HG02981 (cell line): ENCODE results near the gene ING3.

ENCODE experiments used
- ATAC-seq: cut with Tn5 transposase; IDR thresholded peaks from one replicate; pipeline ENCODE4 v1.9.1; 2021; ENCODE audit warnings: mild to moderate bottlenecking, moderate library complexity; ENCODE audit not compliant: unreplicated experiment

Gene ING3

GRCh38 chr7:120987683-120988590 is 37.4 kb downstream of the ING3 start:
- peak; percentile 92 for ATAC-seq

DNA sequence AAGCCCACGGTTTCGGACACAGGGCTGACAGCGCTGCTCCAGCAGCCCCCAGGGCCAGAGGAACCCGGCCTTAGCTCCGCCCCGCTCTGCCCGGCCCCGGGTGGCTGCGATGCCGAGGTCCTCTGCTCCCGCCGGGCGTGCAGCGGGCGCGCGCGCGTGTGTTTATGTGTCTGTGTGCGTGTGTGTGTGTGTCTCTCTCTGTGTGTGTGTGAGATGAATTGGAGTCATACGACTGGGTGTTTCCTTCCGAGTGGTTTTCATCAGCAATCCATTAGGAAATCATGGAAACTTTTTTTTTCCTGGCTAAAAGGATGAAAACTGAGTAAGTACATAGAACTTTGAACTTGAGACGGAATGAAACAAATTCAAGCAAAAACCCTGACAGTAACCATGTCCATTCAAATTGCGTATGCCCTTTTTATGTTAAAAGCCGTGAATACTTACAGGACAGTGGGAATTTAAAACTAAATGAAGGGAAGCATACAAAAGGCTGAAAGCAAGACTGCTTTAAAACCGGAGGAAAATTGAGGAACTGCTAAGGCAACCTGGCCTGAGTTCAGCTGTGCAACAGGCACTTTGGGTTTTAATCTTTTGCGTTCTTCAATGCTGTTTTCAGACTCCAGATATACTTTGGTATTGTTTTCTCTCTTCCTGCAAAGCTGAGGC is 38.1 kb downstream of the ING3 start, which contains the start of gene CPED1:
CPED1 (plus strand) TSS at position 121 of the 666 bp plus-strand sequence. CDS start 911 bp downstream, outside the sequence.
- ATAC-seq: peak; percentile 42

GRCh38 chr7:120989257-120990220 is 39.0 kb downstream of the ING3 start:
- no peak for ATAC-seq

DNA sequence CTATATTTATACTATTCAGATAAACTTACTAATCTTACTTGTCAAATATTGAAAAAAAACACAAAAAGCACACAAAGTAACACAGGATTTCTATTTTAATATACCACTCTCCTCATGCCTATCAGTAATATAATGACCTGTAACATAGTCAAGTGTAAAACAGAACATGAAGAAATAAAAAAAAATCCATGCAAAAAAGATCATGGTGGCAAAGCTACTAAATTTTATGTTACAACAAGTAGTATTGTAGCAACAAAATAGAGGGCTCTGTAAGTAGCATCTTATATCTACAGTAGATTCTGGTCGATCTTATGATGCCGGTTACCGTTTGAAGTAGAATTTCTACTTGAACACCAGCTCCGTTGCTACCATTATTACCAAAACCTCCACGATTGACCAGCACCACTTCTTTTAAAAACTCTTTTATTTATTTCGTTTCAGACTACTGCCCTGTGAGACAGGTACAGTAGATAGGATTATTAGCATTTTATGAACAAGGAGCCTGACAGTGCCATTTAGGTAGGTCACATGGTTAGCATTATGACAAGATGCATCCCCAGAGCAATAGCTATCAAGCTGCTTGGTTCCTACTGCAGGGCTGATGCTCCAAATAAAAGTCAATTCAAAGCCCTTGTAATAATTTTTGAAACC is 40.0 kb downstream of the ING3 start:
- no peak for ATAC-seq

GRCh38 chr7:120991161-120991560 is 40.6 kb downstream of the ING3 start:
- ATAC-seq: peak; percentile 29

DNA sequence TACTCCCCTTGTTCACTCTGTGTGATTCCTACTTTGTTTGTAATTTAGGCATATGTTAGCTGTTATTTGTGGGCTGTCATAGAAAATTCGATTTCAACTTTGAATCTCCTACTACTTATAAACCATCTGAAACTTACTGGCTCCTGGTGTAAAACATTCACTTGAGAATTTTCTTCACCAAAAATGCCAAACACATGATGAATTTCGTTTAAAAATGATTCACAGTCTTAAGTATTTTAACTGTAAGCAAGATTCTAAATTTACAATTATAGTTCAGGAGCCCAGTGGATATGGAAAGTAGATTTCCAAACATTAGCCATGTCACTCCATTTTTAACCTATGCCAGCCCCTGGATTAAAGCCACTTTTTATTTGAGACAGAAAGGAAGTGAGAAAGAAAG is 41.0 kb downstream of the ING3 start:
- no peak for ATAC-seq

- no peak for ATAC-seq
These were observed 41.8 kb downstream of the ING3 start for GRCh38 chr7:120992272-120992964.

GRCh38 chr7:120992965-120993494 is 42.5 kb downstream of the ING3 start:
- ATAC-seq: no peak

DNA sequence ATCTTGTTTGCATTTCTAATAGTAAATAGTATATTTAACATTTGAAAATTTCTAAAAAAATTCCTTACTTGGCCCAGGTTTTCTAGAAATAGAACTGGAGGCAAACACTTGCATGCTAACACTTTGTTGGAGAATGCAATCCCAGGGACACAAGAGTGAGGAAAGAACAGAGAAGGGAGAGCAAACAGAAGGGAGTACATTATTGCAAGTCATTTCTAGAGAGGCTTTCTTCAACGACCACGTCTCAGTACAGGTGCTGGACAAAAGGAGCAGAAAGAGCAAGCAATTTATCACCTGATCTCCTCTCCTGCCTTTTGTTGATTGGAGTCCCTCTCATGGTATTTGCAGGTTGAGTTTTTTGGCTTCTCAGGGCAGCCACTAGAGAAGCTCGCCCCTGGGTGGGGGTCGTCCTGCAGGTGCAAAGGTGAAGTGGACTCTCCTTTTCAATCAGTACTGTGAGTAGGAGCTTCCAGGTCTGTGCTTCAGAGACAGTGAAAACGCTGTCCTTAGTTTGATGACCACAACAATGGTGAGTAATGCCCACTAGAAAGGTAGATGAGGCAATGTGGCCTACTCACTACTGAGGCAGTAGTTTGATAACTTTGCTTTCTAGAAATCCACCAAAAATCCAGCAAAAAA is 43.1 kb downstream of the ING3 start:
- ATAC-seq: no peak

GRCh38 chr7:120994512-120995410 is 44.2 kb downstream of the ING3 start:
- no peak for ATAC-seq

DNA sequence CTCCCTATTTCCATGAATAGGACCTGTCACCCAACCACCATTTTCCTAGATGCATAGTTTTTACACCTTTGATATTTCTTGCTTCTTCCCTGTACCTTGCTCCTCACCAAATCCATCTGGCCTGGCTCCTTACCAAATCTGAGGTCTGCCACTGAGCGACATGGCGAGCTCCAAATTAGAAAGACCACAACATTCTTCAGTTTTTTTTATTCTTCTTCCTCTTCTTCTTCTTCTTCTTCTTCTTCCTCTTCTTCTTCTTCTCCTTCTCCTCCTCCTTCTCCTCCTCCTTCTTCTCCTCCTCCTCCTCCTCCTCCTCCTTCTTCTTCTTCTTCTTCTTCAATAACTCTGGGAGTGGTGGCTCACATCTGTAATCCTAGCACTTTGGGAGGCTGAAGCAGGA is 45.1 kb downstream of the ING3 start:
- ATAC-seq: no peak

GRCh38 chr7:120996333-120996987 is 45.9 kb downstream of the ING3 start:
- peak; percentile 59 for ATAC-seq

- ATAC-seq: no peak
These were observed 46.4 kb downstream of the ING3 start for GRCh38 chr7:120996988-120997345.

DNA sequence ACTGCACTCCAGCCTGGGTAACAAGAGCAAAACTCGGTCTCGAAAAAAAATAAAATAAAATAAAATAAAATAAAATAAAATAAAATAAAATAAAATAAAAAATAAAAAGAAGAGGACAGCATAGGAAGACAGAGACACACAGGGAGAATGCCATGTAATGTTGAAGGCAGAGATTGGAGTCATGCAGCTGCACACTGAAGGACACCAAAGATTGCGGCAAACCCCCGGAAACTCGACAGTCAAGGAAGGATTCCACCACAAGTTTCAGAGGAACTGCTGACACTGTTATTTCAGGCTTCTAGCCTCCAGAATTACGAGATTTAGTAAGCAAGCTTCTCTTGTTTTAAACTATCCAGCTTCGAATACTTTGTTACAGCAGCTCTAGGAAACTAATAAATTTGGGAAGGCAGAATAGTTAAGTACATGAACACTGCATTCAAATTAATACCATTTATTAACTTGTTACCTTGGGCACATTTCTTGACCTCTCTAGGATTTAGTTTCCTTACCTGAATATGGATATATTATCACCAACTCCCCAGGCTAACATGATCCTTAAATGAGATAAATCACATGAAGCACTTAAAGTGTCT is 47.4 kb downstream of the ING3 start:
- ATAC-seq: no peak

DNA sequence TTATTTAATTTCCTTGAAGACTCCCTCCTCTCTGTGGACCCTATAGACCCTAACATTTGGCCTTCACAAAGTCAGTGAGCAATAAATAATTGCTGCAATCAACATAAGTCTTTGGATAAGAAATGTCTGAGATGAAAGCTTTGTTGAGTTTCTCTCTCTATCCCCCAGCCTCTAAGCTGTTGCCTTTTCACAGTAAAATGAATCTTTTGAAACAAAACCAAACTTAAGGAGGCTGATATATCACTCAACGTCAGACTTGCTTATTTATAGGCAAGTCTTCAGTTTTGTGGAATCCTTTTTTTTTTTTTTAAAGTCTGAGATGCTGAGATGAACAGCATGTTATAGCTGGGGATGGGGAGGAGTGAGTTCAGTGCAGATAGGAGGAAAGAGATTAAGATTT is 47.9 kb downstream of the ING3 start:
- no peak for ATAC-seq

GRCh38 chr7:120998996-120999565 is 48.5 kb downstream of the ING3 start:
- no peak for ATAC-seq
